KMS-11 (cell line): ENCODE data around the gene DBI.

ENCODE experiments used
- H2AFZ ChIP-seq: fragments of 200-600 bp; sonication (generic); 2 replicates; pipeline ENCODE4 v1.6.1; 2016; ENCODE audit warnings: antibody characterized with exemption, mixed run types, low read depth
- H3K27ac ChIP-seq: fragments of 200-600 bp; sonication (generic); 2 replicates; pipeline ENCODE4 v1.6.1; 2016; ENCODE audit warnings: mild to moderate bottlenecking, mixed run types
- H3K27me3 ChIP-seq: fragments of 200-600 bp; sonication (generic); 2 replicates; pipeline ENCODE4 v1.6.1; 2017; ENCODE audit warnings: mild to moderate bottlenecking, low read depth, mixed run types, moderate library complexity; ENCODE audit not compliant: insufficient read depth
- H3K36me3 ChIP-seq: fragments of 200-600 bp; sonication (generic); 2 replicates; pipeline ENCODE4 v1.6.1; 2017; ENCODE audit warnings: mild to moderate bottlenecking, mixed run types; ENCODE audit not compliant: insufficient read depth
- H3K4me1 ChIP-seq: fragments of 200-600 bp; sonication (generic); 2 replicates; pipeline ENCODE4 v1.6.1; 2016; ENCODE audit warnings: mild to moderate bottlenecking, low read depth, mixed run types; ENCODE audit not compliant: poor library complexity, severe bottlenecking
- H3K4me2 ChIP-seq: fragments of 200-600 bp; sonication (generic); 2 replicates; pipeline ENCODE4 v1.7.0; 2016; ENCODE audit warnings: mild to moderate bottlenecking, mixed run types
- H3K4me3 ChIP-seq: fragments of 200-600 bp; sonication (generic); IDR thresholded peaks from 2 replicates; pipeline ENCODE4 v1.6.1; 2017; ENCODE audit warnings: low read depth, low read length, mixed read lengths; ENCODE audit not compliant: insufficient read depth
- H3K79me2 ChIP-seq: fragments of 200-600 bp; sonication (generic); 2 replicates; pipeline ENCODE4 v1.6.1; 2016; ENCODE audit warnings: low read depth, mixed run types; ENCODE audit not compliant: insufficient read depth
- H3K9ac ChIP-seq: fragments of 200-600 bp; sonication (generic); 2 replicates; pipeline ENCODE4 v1.6.1; 2016; ENCODE audit warnings: mild to moderate bottlenecking, mixed run types
- H4K20me1 ChIP-seq: fragments of 200-600 bp; sonication (generic); 2 replicates; pipeline ENCODE4 v1.6.1; 2016; ENCODE audit warnings: mild to moderate bottlenecking, mixed run types; ENCODE audit not compliant: insufficient read depth
- CTCF ChIP-seq: fragments of 200-600 bp; sonication (generic); conservative IDR thresholded peaks from 2 replicates; pipeline ENCODE4 v1.6.1; 2017; ENCODE audit warnings: low read depth, mild to moderate bottlenecking, antibody characterized with exemption, low read length, moderate library complexity, mixed read lengths

DBI gene

GRCh38 chr2:119376810-119377209 is 10.0 kb downstream of the DBI start:
- Histone ChIP-seq H3K4me3 (no peak overlapping the region), H3K9ac (no peak overlapping the region), H3K27ac (no peak overlapping the region), H3K36me3 (no peaks in the 10 kb centered on the region), H3K4me1 (no peaks in the 10 kb centered on the region), H2AFZ (no peak overlapping the region), H3K27me3 (no peaks in the 10 kb centered on the region), H3K4me2 (no peak overlapping the region), H4K20me1 (no peaks in the 10 kb centered on the region), H3K79me2 (no peaks in the 10 kb centered on the region)
- no peak for TF ChIP-seq CTCF

GRCh38 chr2:119377294-119377992 is 10.7 kb downstream of the DBI start:
- Histone ChIP-seq H3K36me3 (no peaks in the 10 kb centered on the region), H3K4me3 (no peak overlapping the region), H3K79me2 (no peaks in the 10 kb centered on the region), H2AFZ (no peak overlapping the region), H3K4me1 (no peaks in the 10 kb centered on the region), H3K4me2 (no peak overlapping the region), H3K27me3 (no peaks in the 10 kb centered on the region), H3K9ac (no peak overlapping the region), H3K27ac (no peak overlapping the region), H4K20me1 (no peaks in the 10 kb centered on the region)
- no peak for TF ChIP-seq CTCF

- Histone ChIP-seq H3K27me3 (no peaks in the 10 kb centered on the region), H3K9ac (no peak overlapping the region), H3K4me3 (no peak overlapping the region), H2AFZ (no peak overlapping the region), H3K4me2 (no peak overlapping the region), H3K79me2 (no peaks in the 10 kb centered on the region), H3K27ac (no peak overlapping the region), H3K36me3 (no peaks in the 10 kb centered on the region), H3K4me1 (no peaks in the 10 kb centered on the region), H4K20me1 (no peaks in the 10 kb centered on the region)
- TF ChIP-seq CTCF = no peak
Observed at GRCh38 chr2:119377993-119378345, 11.2 kb downstream of the DBI start.

- no peak overlapping the region for H3K4me2 ChIP-seq
- H3K27ac ChIP-seq = no peak overlapping the region
- H3K9ac ChIP-seq = no peak overlapping the region
Observed at GRCh38 chr2:119378566-119378965, 11.8 kb downstream of the DBI start.

More at GRCh38 chr2:119378566-119378965, 11.8 kb downstream of the DBI start:
- no peaks in the 10 kb centered on the region for H3K4me1 ChIP-seq
- no peaks in the 10 kb centered on the region for H3K79me2 ChIP-seq
- H3K27me3 ChIP-seq = no peaks in the 10 kb centered on the region
- no peak for TF ChIP-seq CTCF
- H3K4me3 ChIP-seq = no peak overlapping the region
- H4K20me1 ChIP-seq = no peaks in the 10 kb centered on the region
- H3K36me3 ChIP-seq = no peaks in the 10 kb centered on the region
- H2AFZ ChIP-seq = no peak overlapping the region
